A549 (cell line): ENCODE results near the gene APOM.

Source experiments
- CTCF ChIP-seq: fragments of >200 bp; sonication (Bioruptor Twin); formaldehyde crosslinking; IDR thresholded peaks from 3 replicates; pipeline ENCODE4 v1.5.1; 2016
- JUNB ChIP-seq: fragments of >200 bp; sonication (Bioruptor Twin); formaldehyde crosslinking; IDR thresholded peaks from 2 replicates; pipeline ENCODE4 v1.6.1; 2016
- POLR2A ChIP-seq: IDR thresholded peaks from 2 replicates; pipeline ENCODE4 v1.6.1; 2012; ENCODE audit warnings: mild to moderate bottlenecking, low read length

- TF ChIP-seq POLR2A (no peak), JUNB (no peak), CTCF (no peak)
Observed at GRCh38 chr6:31621991-31622390, 33.7 kb upstream of the APOM start.
